K562 (cell line): Measurements from ENCODE around the gene ZNF268. TPM values are rescaled to one million over a fixed set of nuclear protein-coding genes. Genes with fewer than 3 reads are reported as not detected.

Experiments used
- PCBP2 ChIP-seq: fragments of 200-400 bp; formaldehyde crosslinking; IDR thresholded peaks from 2 replicates; pipeline ENCODE4 v1.6.1; 2018; ENCODE audit warnings: low read length, low read depth, mild to moderate bottlenecking, moderate library complexity; ENCODE audit not compliant: poor library complexity, severe bottlenecking
- XRCC4 ChIP-seq: IDR thresholded peaks from one replicate; pipeline ENCODE4 v1.6.1; 2011; ENCODE audit not compliant: insufficient read depth, insufficient read length; ENCODE audit errors: extremely low read depth
- polyA plus RNA-seq, 8 experiments: library from polyadenylated mRNA; depleted of rRNA in 4 of 8; stranded (reverse) in 5 of 8; unstranded in 3 of 8; fragments of >200 nt; fragmentation: Nextera tagmentation in 2 of 8; fragmentation: Illumina TruSeq in 1 of 8; extraction: Ambion mirVana in 2 of 8; extraction: Trizol in 1 of 8; gene quantifications; 2 replicates each; pipeline versions ENCODE4 v1.2.1 to v1.2.3, GENCODE V29; 2011 to 2014; ENCODE audit warnings: inconsistent platforms in 1 of 8, missing spikeins in 1 of 8
- total RNA-seq, 7 experiments: library from RNA; depleted of rRNA in 6 of 7; stranded (reverse); fragments of >200 nt in 6 of 7; fragmentation: Illumina TruSeq in 2 of 7; extraction: Trizol in 2 of 7; gene quantifications; 2 replicates each; pipeline versions ENCODE4 v1.2.1 to v1.2.3, GENCODE V29; 2011 to 2021; ENCODE audit warnings: low replicate concordance in 1 of 7
- TF ChIP-seq, protein P1 (sequence below): sonication (generic); formaldehyde crosslinking; IDR thresholded peaks from 2 replicates; pipeline ENCODE4 v1.8.0; 2023; ENCODE audit warnings: missing genetic modification reagents, mild to moderate bottlenecking, borderline replicate concordance
- TF ChIP-seq, protein P2 (sequence below): IDR thresholded peaks from 3 replicates; pipeline ENCODE4 v1.6.1; 2011; ENCODE audit warnings: borderline replicate concordance, mild to moderate bottlenecking; ENCODE audit not compliant: insufficient read length, insufficient read depth

Gene ZNF268
- total and polyA plus RNA-seq, 9 of the 15 experiments (the other 6 are each of a cell fraction or from before 2014, with no cell fraction given): 4.8 to 12.0 (median 7.7) TPM

DNA sequence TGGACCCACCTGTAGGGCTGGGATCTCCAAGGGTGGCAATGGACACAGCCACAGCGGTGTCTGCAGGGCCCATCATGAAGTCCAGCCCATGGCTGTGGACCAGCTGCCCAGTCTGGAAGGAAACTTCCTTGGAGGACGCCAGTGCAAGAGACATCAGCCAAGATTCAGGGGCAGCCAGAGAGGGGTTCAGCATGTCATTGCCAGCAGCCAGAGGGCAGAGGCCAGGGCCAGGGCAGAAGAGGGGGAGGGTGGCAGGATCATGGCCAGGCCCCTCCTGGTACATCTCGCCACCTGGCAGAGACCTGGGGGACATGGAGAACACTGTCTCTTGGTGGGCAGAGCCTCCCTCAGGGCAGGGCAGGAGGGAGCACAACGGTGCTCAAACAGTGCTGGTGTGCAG, 44.2 kb downstream of the ZNF268 start (continued):
- TF ChIP-seq, protein P1, sequence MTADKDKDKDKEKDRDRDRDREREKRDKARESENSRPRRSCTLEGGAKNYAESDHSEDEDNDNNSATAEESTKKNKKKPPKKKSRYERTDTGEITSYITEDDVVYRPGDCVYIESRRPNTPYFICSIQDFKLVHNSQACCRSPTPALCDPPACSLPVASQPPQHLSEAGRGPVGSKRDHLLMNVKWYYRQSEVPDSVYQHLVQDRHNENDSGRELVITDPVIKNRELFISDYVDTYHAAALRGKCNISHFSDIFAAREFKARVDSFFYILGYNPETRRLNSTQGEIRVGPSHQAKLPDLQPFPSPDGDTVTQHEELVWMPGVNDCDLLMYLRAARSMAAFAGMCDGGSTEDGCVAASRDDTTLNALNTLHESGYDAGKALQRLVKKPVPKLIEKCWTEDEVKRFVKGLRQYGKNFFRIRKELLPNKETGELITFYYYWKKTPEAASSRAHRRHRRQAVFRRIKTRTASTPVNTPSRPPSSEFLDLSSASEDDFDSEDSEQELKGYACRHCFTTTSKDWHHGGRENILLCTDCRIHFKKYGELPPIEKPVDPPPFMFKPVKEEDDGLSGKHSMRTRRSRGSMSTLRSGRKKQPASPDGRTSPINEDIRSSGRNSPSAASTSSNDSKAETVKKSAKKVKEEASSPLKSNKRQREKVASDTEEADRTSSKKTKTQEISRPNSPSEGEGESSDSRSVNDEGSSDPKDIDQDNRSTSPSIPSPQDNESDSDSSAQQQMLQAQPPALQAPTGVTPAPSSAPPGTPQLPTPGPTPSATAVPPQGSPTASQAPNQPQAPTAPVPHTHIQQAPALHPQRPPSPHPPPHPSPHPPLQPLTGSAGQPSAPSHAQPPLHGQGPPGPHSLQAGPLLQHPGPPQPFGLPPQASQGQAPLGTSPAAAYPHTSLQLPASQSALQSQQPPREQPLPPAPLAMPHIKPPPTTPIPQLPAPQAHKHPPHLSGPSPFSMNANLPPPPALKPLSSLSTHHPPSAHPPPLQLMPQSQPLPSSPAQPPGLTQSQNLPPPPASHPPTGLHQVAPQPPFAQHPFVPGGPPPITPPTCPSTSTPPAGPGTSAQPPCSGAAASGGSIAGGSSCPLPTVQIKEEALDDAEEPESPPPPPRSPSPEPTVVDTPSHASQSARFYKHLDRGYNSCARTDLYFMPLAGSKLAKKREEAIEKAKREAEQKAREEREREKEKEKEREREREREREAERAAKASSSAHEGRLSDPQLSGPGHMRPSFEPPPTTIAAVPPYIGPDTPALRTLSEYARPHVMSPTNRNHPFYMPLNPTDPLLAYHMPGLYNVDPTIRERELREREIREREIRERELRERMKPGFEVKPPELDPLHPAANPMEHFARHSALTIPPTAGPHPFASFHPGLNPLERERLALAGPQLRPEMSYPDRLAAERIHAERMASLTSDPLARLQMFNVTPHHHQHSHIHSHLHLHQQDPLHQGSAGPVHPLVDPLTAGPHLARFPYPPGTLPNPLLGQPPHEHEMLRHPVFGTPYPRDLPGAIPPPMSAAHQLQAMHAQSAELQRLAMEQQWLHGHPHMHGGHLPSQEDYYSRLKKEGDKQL (CRISPR knock-in tag): no peak
- no peak for TF ChIP-seq PCBP2
- TF ChIP-seq, protein P2, sequence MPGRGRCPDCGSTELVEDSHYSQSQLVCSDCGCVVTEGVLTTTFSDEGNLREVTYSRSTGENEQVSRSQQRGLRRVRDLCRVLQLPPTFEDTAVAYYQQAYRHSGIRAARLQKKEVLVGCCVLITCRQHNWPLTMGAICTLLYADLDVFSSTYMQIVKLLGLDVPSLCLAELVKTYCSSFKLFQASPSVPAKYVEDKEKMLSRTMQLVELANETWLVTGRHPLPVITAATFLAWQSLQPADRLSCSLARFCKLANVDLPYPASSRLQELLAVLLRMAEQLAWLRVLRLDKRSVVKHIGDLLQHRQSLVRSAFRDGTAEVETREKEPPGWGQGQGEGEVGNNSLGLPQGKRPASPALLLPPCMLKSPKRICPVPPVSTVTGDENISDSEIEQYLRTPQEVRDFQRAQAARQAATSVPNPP: no peak
- TF ChIP-seq XRCC4: no peak
- TF ChIP-seq, all 486 proteins: peak for 0
